HepG2 (cell line): Measurements from ENCODE around the gene ART3.

Experiments used
- CBX1 ChIP-seq: IDR thresholded peaks from one replicate; pipeline ENCODE4 v1.6.1; 2016; ENCODE audit warnings: antibody characterized with exemption, low read depth
- CEBPZ ChIP-seq: IDR thresholded peaks from 2 replicates; pipeline ENCODE4 v1.6.1; 2012; ENCODE audit warnings: low read length, improper control_type of control experiment
- EZH2 ChIP-seq: conservative IDR thresholded peaks from 2 replicates; pipeline ENCODE4 v1.6.1; 2012; ENCODE audit warnings: mild to moderate bottlenecking, low read depth, low read length, moderate library complexity
- HNRNPLL ChIP-seq: fragments of 200-400 bp; formaldehyde crosslinking; IDR thresholded peaks from 2 replicates; pipeline ENCODE4 v1.6.1; 2017; ENCODE audit warnings: mild to moderate bottlenecking, low read depth, low read length; ENCODE audit not compliant: poor library complexity, severe bottlenecking
- MAFK ChIP-seq, 2 experiments: IDR thresholded peaks in 1 of 2; conservative IDR thresholded peaks in 1 of 2; 2 replicates each; pipeline ENCODE4 v1.6.1; 2011; ENCODE audit warnings: improper control_type of control experiment in 2 of 2, low read length in 2 of 2
- NFATC3 ChIP-seq: sonication (generic); formaldehyde crosslinking; IDR thresholded peaks from 2 replicates; pipeline ENCODE4 v1.5.1; 2020; ENCODE audit warnings: mild to moderate bottlenecking, missing genetic modification reagents
- NR3C1 ChIP-seq: sonication (generic); formaldehyde crosslinking; IDR thresholded peaks from 2 replicates; pipeline ENCODE4 v1.4.0; 2020; ENCODE audit warnings: missing genetic modification reagents
- TF ChIP-seq, protein P1 (sequence below): sonication (generic); formaldehyde crosslinking; IDR thresholded peaks from 2 replicates; pipeline ENCODE4 v1.4.0; 2020; ENCODE audit warnings: missing genetic modification reagents

GRCh38 chr4:76125816-76126215, 51.3 kb downstream of the ART3 start:
- TF ChIP-seq, protein P1, sequence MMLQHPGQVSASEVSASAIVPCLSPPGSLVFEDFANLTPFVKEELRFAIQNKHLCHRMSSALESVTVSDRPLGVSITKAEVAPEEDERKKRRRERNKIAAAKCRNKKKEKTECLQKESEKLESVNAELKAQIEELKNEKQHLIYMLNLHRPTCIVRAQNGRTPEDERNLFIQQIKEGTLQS (CRISPR knock-in tag) = no peak
- TF ChIP-seq NFATC3 (CRISPR knock-in tag) (no peak), HNRNPLL (no peak), NR3C1 (CRISPR knock-in tag) (no peak), CBX1 (no peak), EZH2 (no peak), CEBPZ (no peak), MAFK (conservative IDR thresholded peaks at IDR 0.05 in 1 of 2, IDR thresholded peaks at IDR 0.05 in 1 of 2; ENCODE audit: low read length in 2 of 2) (no peak)
